Stomach (tissue), 4 donors: ENCODE measurements around the gene CDH26.

Experiments
- EP300 ChIP-seq: sonication (generic); formaldehyde crosslinking; IDR thresholded peaks from one replicate; pipeline ENCODE4 v1.6.1; 2017; ENCODE audit warnings: antibody characterized with exemption
- POLR2A ChIP-seq, 4 donors: fragments of 450-650 bp; IDR thresholded peaks; one replicate each; pipeline ENCODE4 v1.6.1; 2016; ENCODE audit warnings: antibody characterized with exemption in 4 of 4, control low read depth in 2 of 4, mild to moderate bottlenecking in 1 of 4, moderate library complexity in 1 of 4
- POLR2AphosphoS5 ChIP-seq, 3 donors: sonication (generic); formaldehyde crosslinking; IDR thresholded peaks; one replicate each; pipeline ENCODE4 v1.6.1; 2016; ENCODE audit warnings: antibody characterized with exemption in 3 of 3
- TF ChIP-seq, protein P1 (sequence below), 7 experiments: fragments of 450-650 bp in 4 of 7; fragments of 200-600 bp in 3 of 7; sonication (generic) in 3 of 7; IDR thresholded peaks; one replicate each; pipeline ENCODE4 v1.5.1; 2016 to 2019; ENCODE audit warnings: antibody characterized with exemption in 7 of 7, control low read depth in 2 of 7, mild to moderate bottlenecking in 1 of 7

DNA sequence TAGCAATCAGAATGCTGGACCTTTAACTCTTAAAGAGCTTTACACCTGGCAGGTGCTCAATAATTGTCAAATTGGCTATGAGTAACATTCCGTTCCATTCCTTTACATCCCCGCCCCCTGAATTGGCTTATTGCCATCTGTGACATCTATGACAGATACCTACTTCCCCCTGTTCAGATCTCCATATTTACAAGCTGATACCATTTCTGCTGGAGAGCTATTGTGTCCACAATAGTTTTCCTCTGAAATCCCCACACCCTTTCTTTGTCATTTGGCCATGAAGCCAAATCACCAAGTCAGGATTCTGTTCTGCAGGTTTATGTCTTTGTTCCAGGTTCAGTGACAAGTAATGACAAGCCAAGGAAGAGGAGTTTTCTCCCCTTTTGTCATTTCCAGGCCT is 3.2 kb downstream of the CDH26 start:
- TF ChIP-seq POLR2A (IDR thresholded peaks at IDR 0.05) (no peak), POLR2AphosphoS5 (IDR thresholded peaks at IDR 0.05) (no peak), EP300 (no peak)
- TF ChIP-seq, protein P1, sequence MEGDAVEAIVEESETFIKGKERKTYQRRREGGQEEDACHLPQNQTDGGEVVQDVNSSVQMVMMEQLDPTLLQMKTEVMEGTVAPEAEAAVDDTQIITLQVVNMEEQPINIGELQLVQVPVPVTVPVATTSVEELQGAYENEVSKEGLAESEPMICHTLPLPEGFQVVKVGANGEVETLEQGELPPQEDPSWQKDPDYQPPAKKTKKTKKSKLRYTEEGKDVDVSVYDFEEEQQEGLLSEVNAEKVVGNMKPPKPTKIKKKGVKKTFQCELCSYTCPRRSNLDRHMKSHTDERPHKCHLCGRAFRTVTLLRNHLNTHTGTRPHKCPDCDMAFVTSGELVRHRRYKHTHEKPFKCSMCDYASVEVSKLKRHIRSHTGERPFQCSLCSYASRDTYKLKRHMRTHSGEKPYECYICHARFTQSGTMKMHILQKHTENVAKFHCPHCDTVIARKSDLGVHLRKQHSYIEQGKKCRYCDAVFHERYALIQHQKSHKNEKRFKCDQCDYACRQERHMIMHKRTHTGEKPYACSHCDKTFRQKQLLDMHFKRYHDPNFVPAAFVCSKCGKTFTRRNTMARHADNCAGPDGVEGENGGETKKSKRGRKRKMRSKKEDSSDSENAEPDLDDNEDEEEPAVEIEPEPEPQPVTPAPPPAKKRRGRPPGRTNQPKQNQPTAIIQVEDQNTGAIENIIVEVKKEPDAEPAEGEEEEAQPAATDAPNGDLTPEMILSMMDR (IDR thresholded peaks at IDR 0.05), result no peak
